HepG2 (cell line): ENCODE measurements around the gene ZNF33B. TPM values are rescaled to one million over a fixed set of nuclear protein-coding genes. Genes with fewer than 3 reads are reported as not detected.

Source experiments
- ATAC-seq: fragments of 200-7000 bp; cut with Tn5 transposase; 3 replicates; pipeline ENCODE4 v1.9.1; 2020; ENCODE audit warnings: mild to moderate bottlenecking, moderate library complexity
- BruUV-seq: library from RNA; stranded (reverse); fragments of 400-500 nt; replicated peaks from 2 replicates; lab custom pipeline; 2021; lab: Mats Ljungman, UMichigan
- CTCF ChIA-PET: fragments of 300-600 bp; formaldehyde crosslinking; extraction: SDS; loops from one replicate; lab custom pipeline; 2021; ENCODE audit warnings: low total read pairs, inconsistent platforms, low intra/inter-chr PET ratio; lab: Yijun Ruan, JAX
- POLR2A ChIA-PET: fragments of 350-600 bp; sonication (Branson Sonifier 250); formaldehyde crosslinking; loops from one replicate; lab custom pipeline; 2020; ENCODE audit warnings: antibody characterized with exemption, inconsistent platforms; lab: Yijun Ruan, JAX
- DNase-seq: peaks from one replicate; pipeline ENCODE4 v3.0.0-alpha.2; 2015; ENCODE audit warnings: low spot score
- FAIRE-seq: peaks from 3 replicates; lab custom pipeline; 2011; peaks lifted over from hg19 to GRCh38; lab: Jason Lieb, UNC
- H2AFZ ChIP-seq: one replicate; pipeline ENCODE4 v1.6.1; 2011; ENCODE audit warnings: low read length, inconsistent platforms
- H3K27ac ChIP-seq: fragments of 300-600 bp; 3 replicates; pipeline ENCODE4 v1.8.0; 2011; ENCODE audit warnings: mixed run types, mild to moderate bottlenecking, mixed read lengths, low read length, inconsistent platforms; ENCODE audit not compliant: insufficient read depth; ENCODE audit errors: extremely low read length
- H3K27me3 ChIP-seq, 2 experiments: fragments of 200-600 bp in 1 of 2; 2 replicates in 1 of 2; 3 replicates in 1 of 2; pipeline versions ENCODE4 v1.6.0 to v1.8.0; 2011; ENCODE audit warnings: low read length in 2 of 2, mild to moderate bottlenecking in 2 of 2, moderate library complexity in 2 of 2, inconsistent platforms in 1 of 2; ENCODE audit not compliant: insufficient read depth in 2 of 2, control insufficient read depth in 1 of 2
- H3K36me3 ChIP-seq, 2 experiments: fragments of 200-600 bp in 1 of 2; replicated peaks in 1 of 2; 2 replicates in 1 of 2; 3 replicates in 1 of 2; pipeline versions ENCODE4 v1.5.1 to v1.8.0; 2011; ENCODE audit warnings: low read length in 2 of 2, inconsistent platforms in 1 of 2; ENCODE audit not compliant: insufficient read depth in 2 of 2, control insufficient read depth in 1 of 2
- H3K4me1 ChIP-seq: 2 replicates; pipeline ENCODE4 v1.5.1; 2012; ENCODE audit warnings: low read length, inconsistent platforms; ENCODE audit not compliant: insufficient read depth
- H3K4me2 ChIP-seq: 2 replicates; pipeline ENCODE4 v1.6.0; 2011; ENCODE audit warnings: low read depth, low read length, inconsistent platforms
- H3K4me3 ChIP-seq, 3 experiments: fragments of 200-600 bp in 1 of 3; sonication (generic), shearing (Covaris generic) in 1 of 3; replicated peaks in 1 of 3; 2 replicates each; pipeline ENCODE4 v1.5.1; 2011 to 2016; ENCODE audit warnings: low read length in 3 of 3, inconsistent platforms in 2 of 3, low read depth in 2 of 3, mild to moderate bottlenecking in 2 of 3, control low read depth in 1 of 3, mixed read lengths in 1 of 3; ENCODE audit not compliant: insufficient read depth in 1 of 3
- H3K79me2 ChIP-seq: one replicate; pipeline ENCODE4 v1.6.1; 2011; ENCODE audit warnings: low read length, inconsistent platforms; ENCODE audit not compliant: insufficient read depth
- H3K9ac ChIP-seq: 2 replicates; pipeline ENCODE4 v1.6.0; 2011; ENCODE audit warnings: mild to moderate bottlenecking, low read depth, low read length, inconsistent platforms; ENCODE audit not compliant: insufficient read depth
- H3K9me3 ChIP-seq: 2 replicates; pipeline ENCODE4 v1.5.1; 2012; ENCODE audit warnings: mild to moderate bottlenecking, low read length
- H4K20me1 ChIP-seq: 2 replicates; pipeline ENCODE4 v1.6.0; 2011; ENCODE audit warnings: inconsistent platforms, mild to moderate bottlenecking, low read length, moderate library complexity; ENCODE audit not compliant: insufficient read depth
- AHR ChIP-seq: IDR thresholded peaks from 2 replicates; pipeline ENCODE4 v1.6.1; 2018; ENCODE audit warnings: missing genetic modification reagents, missing compliant biosample characterization
- ATF7-NPFF ChIP-seq: sonication (generic); formaldehyde crosslinking; IDR thresholded peaks from 2 replicates; pipeline ENCODE4 v1.8.1; 2023; ENCODE audit warnings: mild to moderate bottlenecking, low read depth, missing genetic modification reagents, moderate library complexity
- FOXK2 ChIP-seq: fragments of 450-650 bp; IDR thresholded peaks from 2 replicates; pipeline ENCODE4 v1.6.1; 2016
- IKZF4 ChIP-seq: sonication (generic); formaldehyde crosslinking; IDR thresholded peaks from 2 replicates; pipeline ENCODE4 v1.5.1; 2020; ENCODE audit warnings: borderline replicate concordance, mild to moderate bottlenecking, low read depth, missing genetic modification reagents; ENCODE audit errors: not compliant biosample characterization
- MBNL3 ChIP-seq: fragments of 250-450 bp; sonication (Bioruptor Pico); conservative IDR thresholded peaks from 2 replicates; pipeline ENCODE4 v1.8.0; 2022; ENCODE audit warnings: mild to moderate bottlenecking, inconsistent platforms
- SPEN ChIP-seq: sonication (generic); formaldehyde crosslinking; IDR thresholded peaks from 2 replicates; pipeline ENCODE4 v1.5.1; 2020; ENCODE audit warnings: low read depth, mild to moderate bottlenecking, missing genetic modification reagents
- ZFP37 ChIP-seq: sonication (generic); formaldehyde crosslinking; IDR thresholded peaks from 2 replicates; pipeline ENCODE4 v1.4.0; 2020; ENCODE audit warnings: missing genetic modification reagents, borderline replicate concordance
- ZNF282 ChIP-seq: fragments of 450-650 bp; IDR thresholded peaks from 2 replicates; pipeline ENCODE4 v1.6.1; 2018; ENCODE audit not compliant: partially characterized antibody
- ZNF510 ChIP-seq: sonication (generic); formaldehyde crosslinking; IDR thresholded peaks from 2 replicates; pipeline ENCODE4 v1.4.0; 2020; ENCODE audit warnings: low read depth, mild to moderate bottlenecking, missing genetic modification reagents
- ZNF552 ChIP-seq: sonication (generic); formaldehyde crosslinking; IDR thresholded peaks from 2 replicates; pipeline ENCODE4 v1.9.0; 2022; ENCODE audit warnings: missing genetic modification reagents, mild to moderate bottlenecking, borderline replicate concordance
- ZNF891 ChIP-seq: sonication (generic); formaldehyde crosslinking; IDR thresholded peaks from 2 replicates; pipeline ENCODE4 v1.5.0; 2020; ENCODE audit warnings: mild to moderate bottlenecking, missing genetic modification reagents
- ZSCAN31 ChIP-seq: sonication (generic); formaldehyde crosslinking; IDR thresholded peaks from 2 replicates; pipeline ENCODE4 v1.5.0; 2020; ENCODE audit warnings: low read depth, mild to moderate bottlenecking, missing genetic modification reagents
- WGBS: methylation state at CpG from one replicate; pipeline ENCODE4 v1.1.6; 2017; ENCODE audit warnings: low lambda C conversion rate; 5-methylcytosine and 5-hydroxymethylcytosine counted together
- in situ Hi-C: cut with HindIII; loops from 2 replicates; pipeline ENCODE4 v1.10.0; 2017; ENCODE audit warnings: low pct_unique_long_range_greater_than_20kb; ENCODE audit not compliant: extremely low pct_ligation_motif_present
- intact Hi-C: fragments of 100-400 bp; cut with micrococcal nuclease; formaldehyde crosslinking; loops from one replicate; pipeline ENCODE4 v1.10.0; 2022; ENCODE audit not compliant: unreplicated experiment
- polyA plus RNA-seq, 8 experiments: library from polyadenylated mRNA; depleted of rRNA in 3 of 8; stranded (reverse) in 7 of 8; unstranded in 1 of 8; fragments of >200 nt; fragmentation: Illumina TruSeq in 4 of 8; extraction: Trizol in 4 of 8; gene quantifications; 2 replicates each; pipeline versions ENCODE4 v1.2.1 to v1.2.3, GENCODE V29; 2011 to 2016; ENCODE audit warnings: low read depth in 4 of 8, missing spikeins in 1 of 8, mixed read lengths in 1 of 8; ENCODE audit not compliant: insufficient read depth in 1 of 8
- total RNA-seq, 5 experiments: library from RNA; depleted of rRNA; stranded (reverse); fragments of >200 nt; fragmentation: Illumina TruSeq; extraction: Trizol; gene quantifications; 2 replicates each; pipeline ENCODE4 v1.2.3, GENCODE V29; 2016; ENCODE audit warnings: low read depth in 1 of 5
- TF ChIP-seq, protein P1 (sequence below): sonication (generic); formaldehyde crosslinking; conservative IDR thresholded peaks from 2 replicates; pipeline ENCODE4 v1.8.0; 2022; ENCODE audit warnings: missing genetic modification reagents

Gene ZNF33B
- total and polyA plus RNA-seq, 2 of the 13 experiments (the other 11 are each of a cell fraction or from before 2014, with no cell fraction given), result 18.4 to 23.5 TPM

DNA sequence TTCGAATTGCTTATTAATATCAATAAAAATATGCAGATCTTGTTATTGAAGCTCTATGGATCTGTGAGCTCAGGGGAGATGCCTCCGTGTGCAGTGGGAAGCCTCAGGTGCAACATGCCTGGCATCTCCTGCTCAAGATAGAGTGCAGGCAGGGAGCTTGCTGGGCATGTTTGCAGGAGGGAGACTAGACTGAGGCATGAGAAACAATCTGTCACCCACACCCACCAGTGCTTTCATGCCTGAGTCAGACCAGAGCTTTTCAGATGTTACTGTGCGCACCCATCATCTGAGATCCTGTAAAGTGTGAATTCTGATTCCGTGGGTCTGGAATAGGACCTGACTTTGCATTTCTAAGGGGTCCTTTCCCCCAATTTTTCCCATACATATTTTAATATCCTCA, 62.0 kb downstream of the ZNF33B start:
- H3K79me2 ChIP-seq, result no peaks in the 10 kb centered on the region
- no peaks in the 10 kb centered on the region for H3K36me3 ChIP-seq
- H3K4me3 ChIP-seq, result no peak overlapping the region
- H3K4me1 ChIP-seq, result no peaks in the 10 kb centered on the region
- FAIRE-seq, result no peak
- no peaks in the 10 kb centered on the region for H4K20me1 ChIP-seq
- ChIA-PET CTCF (no interaction called here), POLR2A (no interaction called here)
- in situ Hi-C loops, result no loop called here
- H3K9me3 ChIP-seq, result peaks cover under 1% of the 10 kb centered on the region; the same call in 1 of the 2 replicates
- TF ChIP-seq AHR (CRISPR knock-in tag) (no peak), ZSCAN31 (CRISPR knock-in tag) (no peak), IKZF4 (CRISPR knock-in tag) (no peak), ZNF510 (no peak), FOXK2 (no peak), ZFP37 (no peak), ZNF282 (no peak), ZNF891 (no peak), SPEN (CRISPR knock-in tag) (no peak), ZNF552 (CRISPR knock-in tag) (no peak), MBNL3 (no peak), ATF7-NPFF (no peak)
- TF ChIP-seq, protein P1, sequence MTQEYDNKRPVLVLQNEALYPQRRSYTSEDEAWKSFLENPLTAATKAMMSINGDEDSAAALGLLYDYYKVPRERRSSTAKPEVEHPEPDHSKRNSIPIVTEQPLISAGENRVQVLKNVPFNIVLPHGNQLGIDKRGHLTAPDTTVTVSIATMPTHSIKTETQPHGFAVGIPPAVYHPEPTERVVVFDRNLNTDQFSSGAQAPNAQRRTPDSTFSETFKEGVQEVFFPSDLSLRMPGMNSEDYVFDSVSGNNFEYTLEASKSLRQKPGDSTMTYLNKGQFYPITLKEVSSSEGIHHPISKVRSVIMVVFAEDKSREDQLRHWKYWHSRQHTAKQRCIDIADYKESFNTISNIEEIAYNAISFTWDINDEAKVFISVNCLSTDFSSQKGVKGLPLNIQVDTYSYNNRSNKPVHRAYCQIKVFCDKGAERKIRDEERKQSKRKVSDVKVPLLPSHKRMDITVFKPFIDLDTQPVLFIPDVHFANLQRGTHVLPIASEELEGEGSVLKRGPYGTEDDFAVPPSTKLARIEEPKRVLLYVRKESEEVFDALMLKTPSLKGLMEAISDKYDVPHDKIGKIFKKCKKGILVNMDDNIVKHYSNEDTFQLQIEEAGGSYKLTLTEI (CRISPR knock-in tag), result no peak
- intact Hi-C loops, result no loop called here
- peaks cover 0 to 10% of the 10 kb centered on the region in 2 experiments; a peak in 3 of 5 replicates for H3K27me3 ChIP-seq
- no peak overlapping the region for H3K9ac ChIP-seq
- no peak for ATAC-seq
- 54% methylated on average over 4 of the region's 4 CpGs for WGBS
- no peak overlapping the region for H2AFZ ChIP-seq
- no TSS peak for BruUV-seq
- H3K4me2 ChIP-seq, result no peak overlapping the region
- H3K27ac ChIP-seq, result no peak overlapping the region
- no peak for DNase-seq
